ENCODE results near the gene DNASE1L1. TPM values are rescaled to one million over a fixed set of nuclear protein-coding genes. Genes with fewer than 3 reads are reported as not detected.

DNASE1L1 gene
- polyA plus RNA-seq, 1 of the 3 experiments (the other 2 are of a cell fraction) = 18.2 TPM

DNA sequence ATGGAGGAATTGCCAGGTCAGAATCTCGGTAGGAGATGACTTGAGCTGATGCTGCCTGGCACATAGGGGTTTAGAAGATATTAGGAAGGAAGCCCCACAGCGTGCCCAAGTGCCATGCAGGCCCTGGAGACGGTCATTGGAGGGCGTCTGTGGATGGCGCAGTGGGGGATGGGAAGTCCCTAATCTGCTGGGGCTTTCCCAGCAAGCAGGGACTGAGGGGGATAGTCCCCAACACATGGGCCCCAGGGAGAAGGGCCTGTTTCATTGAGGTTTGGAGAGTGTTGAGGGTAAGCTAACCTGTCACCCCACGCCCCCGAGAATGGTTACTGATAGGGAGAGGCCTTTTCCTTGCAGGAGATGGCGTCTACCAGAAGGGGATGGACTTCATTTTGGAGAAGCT is 10.1 kb upstream of the DNASE1L1 start:
- no peaks in the 10 kb centered on the region for H3K79me2 ChIP-seq (ENCODE audit: insufficient read depth)
- no peaks in the 10 kb centered on the region for H3F3A ChIP-seq (replicated peaks; ENCODE audit: insufficient read depth)
- H3K4me3 ChIP-seq (ENCODE audit: low read depth in 2 of 2, low read length in 1 of 2) = no peak overlapping the region
- H3K27me3 ChIP-seq (ENCODE audit: insufficient read depth) = peaks cover 5% of the 10 kb centered on the region
- TF ChIP-seq ELF1 (IDR thresholded peaks at IDR 0.05) (no peak), USF1 (IDR thresholded peaks at IDR 0.05; ENCODE audit: borderline replicate concordance, low read depth) (no peak), POLR2AphosphoS5 (IDR thresholded peaks at IDR 0.05; ENCODE audit: low read depth, low read length) (no peak), EZH2phosphoT487 (IDR thresholded peaks at IDR 0.05; ENCODE audit: borderline replicate concordance, low read depth) (no peak), USF2 (IDR thresholded peaks at IDR 0.05; ENCODE audit: borderline replicate concordance, low read depth, low read length) (no peak), CTCF (IDR thresholded peaks at IDR 0.05) (no peak), MXI1 (IDR thresholded peaks at IDR 0.05; ENCODE audit: low read depth, low read length) (no peak), MEF2A (IDR thresholded peaks at IDR 0.05; ENCODE audit: borderline replicate concordance, low read depth) (no peak), NFIC (IDR thresholded peaks at IDR 0.05; ENCODE audit: borderline replicate concordance) (no peak), YY1 (IDR thresholded peaks at IDR 0.05; ENCODE audit: low read depth) (no peak), SMC3 (IDR thresholded peaks at IDR 0.05; ENCODE audit: low read depth, low read length) (no peak), CHD2 (IDR thresholded peaks at IDR 0.05; ENCODE audit: low read length, partially characterized antibody) (no peak), MAX (IDR thresholded peaks at IDR 0.05; ENCODE audit: low read depth) (no peak), EP300 (IDR thresholded peaks at IDR 0.05; ENCODE audit: borderline replicate concordance in 1 of 2, low read depth in 1 of 2, low read length in 1 of 2) (no peak), FOXM1 (IDR thresholded peaks at IDR 0.05; ENCODE audit: low read depth) (no peak), TEAD4 (IDR thresholded peaks at IDR 0.05; ENCODE audit: borderline replicate concordance, insufficient read depth) (no peak), GABPA (IDR thresholded peaks at IDR 0.05; ENCODE audit: low read depth) (no peak)
- TF ChIP-seq, protein P1, sequence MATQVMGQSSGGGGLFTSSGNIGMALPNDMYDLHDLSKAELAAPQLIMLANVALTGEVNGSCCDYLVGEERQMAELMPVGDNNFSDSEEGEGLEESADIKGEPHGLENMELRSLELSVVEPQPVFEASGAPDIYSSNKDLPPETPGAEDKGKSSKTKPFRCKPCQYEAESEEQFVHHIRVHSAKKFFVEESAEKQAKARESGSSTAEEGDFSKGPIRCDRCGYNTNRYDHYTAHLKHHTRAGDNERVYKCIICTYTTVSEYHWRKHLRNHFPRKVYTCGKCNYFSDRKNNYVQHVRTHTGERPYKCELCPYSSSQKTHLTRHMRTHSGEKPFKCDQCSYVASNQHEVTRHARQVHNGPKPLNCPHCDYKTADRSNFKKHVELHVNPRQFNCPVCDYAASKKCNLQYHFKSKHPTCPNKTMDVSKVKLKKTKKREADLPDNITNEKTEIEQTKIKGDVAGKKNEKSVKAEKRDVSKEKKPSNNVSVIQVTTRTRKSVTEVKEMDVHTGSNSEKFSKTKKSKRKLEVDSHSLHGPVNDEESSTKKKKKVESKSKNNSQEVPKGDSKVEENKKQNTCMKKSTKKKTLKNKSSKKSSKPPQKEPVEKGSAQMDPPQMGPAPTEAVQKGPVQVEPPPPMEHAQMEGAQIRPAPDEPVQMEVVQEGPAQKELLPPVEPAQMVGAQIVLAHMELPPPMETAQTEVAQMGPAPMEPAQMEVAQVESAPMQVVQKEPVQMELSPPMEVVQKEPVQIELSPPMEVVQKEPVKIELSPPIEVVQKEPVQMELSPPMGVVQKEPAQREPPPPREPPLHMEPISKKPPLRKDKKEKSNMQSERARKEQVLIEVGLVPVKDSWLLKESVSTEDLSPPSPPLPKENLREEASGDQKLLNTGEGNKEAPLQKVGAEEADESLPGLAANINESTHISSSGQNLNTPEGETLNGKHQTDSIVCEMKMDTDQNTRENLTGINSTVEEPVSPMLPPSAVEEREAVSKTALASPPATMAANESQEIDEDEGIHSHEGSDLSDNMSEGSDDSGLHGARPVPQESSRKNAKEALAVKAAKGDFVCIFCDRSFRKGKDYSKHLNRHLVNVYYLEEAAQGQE (IDR thresholded peaks at IDR 0.05; ENCODE audit: low read depth, low read length) = no peak
- TF ChIP-seq, protein P2, sequence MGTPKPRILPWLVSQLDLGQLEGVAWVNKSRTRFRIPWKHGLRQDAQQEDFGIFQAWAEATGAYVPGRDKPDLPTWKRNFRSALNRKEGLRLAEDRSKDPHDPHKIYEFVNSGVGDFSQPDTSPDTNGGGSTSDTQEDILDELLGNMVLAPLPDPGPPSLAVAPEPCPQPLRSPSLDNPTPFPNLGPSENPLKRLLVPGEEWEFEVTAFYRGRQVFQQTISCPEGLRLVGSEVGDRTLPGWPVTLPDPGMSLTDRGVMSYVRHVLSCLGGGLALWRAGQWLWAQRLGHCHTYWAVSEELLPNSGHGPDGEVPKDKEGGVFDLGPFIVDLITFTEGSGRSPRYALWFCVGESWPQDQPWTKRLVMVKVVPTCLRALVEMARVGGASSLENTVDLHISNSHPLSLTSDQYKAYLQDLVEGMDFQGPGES (IDR thresholded peaks at IDR 0.05; ENCODE audit: low read depth, low read length) = no peak
- TF ChIP-seq, protein P3, sequence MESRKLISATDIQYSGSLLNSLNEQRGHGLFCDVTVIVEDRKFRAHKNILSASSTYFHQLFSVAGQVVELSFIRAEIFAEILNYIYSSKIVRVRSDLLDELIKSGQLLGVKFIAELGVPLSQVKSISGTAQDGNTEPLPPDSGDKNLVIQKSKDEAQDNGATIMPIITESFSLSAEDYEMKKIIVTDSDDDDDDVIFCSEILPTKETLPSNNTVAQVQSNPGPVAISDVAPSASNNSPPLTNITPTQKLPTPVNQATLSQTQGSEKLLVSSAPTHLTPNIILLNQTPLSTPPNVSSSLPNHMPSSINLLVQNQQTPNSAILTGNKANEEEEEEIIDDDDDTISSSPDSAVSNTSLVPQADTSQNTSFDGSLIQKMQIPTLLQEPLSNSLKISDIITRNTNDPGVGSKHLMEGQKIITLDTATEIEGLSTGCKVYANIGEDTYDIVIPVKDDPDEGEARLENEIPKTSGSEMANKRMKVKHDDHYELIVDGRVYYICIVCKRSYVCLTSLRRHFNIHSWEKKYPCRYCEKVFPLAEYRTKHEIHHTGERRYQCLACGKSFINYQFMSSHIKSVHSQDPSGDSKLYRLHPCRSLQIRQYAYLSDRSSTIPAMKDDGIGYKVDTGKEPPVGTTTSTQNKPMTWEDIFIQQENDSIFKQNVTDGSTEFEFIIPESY (IDR thresholded peaks at IDR 0.05; ENCODE audit: borderline replicate concordance, low read depth) = no peak
- H4K20me1 ChIP-seq (ENCODE audit: insufficient read depth) = no peaks in the 10 kb centered on the region
- peaks cover 0 to 23% of the 10 kb centered on the region in 2 experiments; a peak in 1 of 4 replicates for H3K4me1 ChIP-seq (ENCODE audit: control insufficient read depth in 1 of 2, insufficient read depth in 2 of 2, low read depth in 1 of 2, low read length in 1 of 2)
- H3K9ac ChIP-seq = no peak overlapping the region
- no peaks in the 10 kb centered on the region for H3K9me3 ChIP-seq
- no peaks in the 10 kb centered on the region for H3K36me3 ChIP-seq (replicated peaks in 1 of 2; ENCODE audit: control insufficient read depth in 1 of 2, insufficient read depth in 2 of 2, low read length in 1 of 2)
- H3K27ac ChIP-seq (ENCODE audit: low read depth in 2 of 2, low read length in 1 of 2) = peak overlapping the region in 1 of 2 experiments; percentile 77; a peak in 2 of 4 replicates
- WGBS (ENCODE audit: low lambda C conversion rate) = 76% methylated on average over 7 of the region's 8 CpGs
- no peaks in the 10 kb centered on the region for H3K9me2 ChIP-seq
- ChIA-PET POLR2A (interaction anchor here (0.6 to 1.7 kb wide), 5 partner anchors 13 to 128 kb away, joined by 3 to 4 read pairs (median 3); partner anchors contain the start of gene IKBKG), CTCF (interaction anchor here (1.0 to 1.3 kb wide), 3 partner anchors 18 to 108 kb away, joined by 3 to 5 read pairs (median 4); no protein-coding TSS in a partner anchor)
- H3K4me2 ChIP-seq = no peak overlapping the region
- H2AFZ ChIP-seq (ENCODE audit: low read depth) = no peak overlapping the region
- DNase-seq = no peak

Data from SK-N-SH (cell line).